H1 (cell line): ENCODE measurements around the gene ZFP91. TPM values are rescaled to one million over a fixed set of nuclear protein-coding genes. Genes with fewer than 3 reads are reported as not detected.

ENCODE experiments used
- CTCF ChIA-PET: fragments of 300-600 bp; sonication (Branson Sonifier 250); formaldehyde crosslinking; loops from one replicate; lab custom pipeline; 2021; ENCODE audit not compliant: partially characterized antibody; lab: Charles Lee
- POLR2A ChIA-PET: fragments of 300-600 bp; sonication (Branson Sonifier 250); formaldehyde crosslinking; loops from one replicate; lab custom pipeline; 2021; ENCODE audit warnings: inconsistent platforms; ENCODE audit not compliant: partially characterized antibody; lab: Charles Lee
- DNase-seq, 2 experiments: peaks; one replicate each; pipeline versions ENCODE4 v3.0.0 to v3.0.0-alpha.2; 2010 to 2022; ENCODE audit warnings: low spot score in 2 of 2, low read depth in 1 of 2, mixed read lengths in 1 of 2
- FAIRE-seq: peaks from 2 replicates; lab custom pipeline; 2011; peaks lifted over from hg19 to GRCh38; lab: Jason Lieb, UNC
- H2AFZ ChIP-seq: 2 replicates; pipeline ENCODE4 v1.8.1; 2012; ENCODE audit warnings: low read length, inconsistent platforms
- H2AK5ac ChIP-seq: 2 replicates; pipeline ENCODE4 v1.6.1; 2013; ENCODE audit warnings: low read depth, low read length
- H2BK120ac ChIP-seq: replicated peaks from 2 replicates; pipeline ENCODE3; 2013; ENCODE audit warnings: low read depth, low read length, inconsistent platforms
- H2BK12ac ChIP-seq: 2 replicates; pipeline ENCODE4 v1.6.1; 2013; ENCODE audit warnings: low read depth, low read length
- H2BK15ac ChIP-seq: 2 replicates; pipeline ENCODE4 v1.6.1; 2013; ENCODE audit warnings: low read length
- H2BK20ac ChIP-seq: 2 replicates; pipeline ENCODE4 v1.6.1; 2013; ENCODE audit warnings: low read length
- H2BK5ac ChIP-seq: 2 replicates; pipeline ENCODE4 v1.6.1; 2013; ENCODE audit warnings: low read depth, low read length
- H3K14ac ChIP-seq: 2 replicates; pipeline ENCODE4 v1.6.1; 2013; ENCODE audit warnings: inconsistent platforms; ENCODE audit not compliant: insufficient read length
- H3K18ac ChIP-seq: 2 replicates; pipeline ENCODE4 v1.6.1; 2013; ENCODE audit warnings: low read length; ENCODE audit errors: extremely low read depth
- H3K23ac ChIP-seq: 2 replicates; pipeline ENCODE4 v1.6.1; 2013; ENCODE audit warnings: inconsistent platforms; ENCODE audit not compliant: insufficient read length
- H3K23me2 ChIP-seq: 2 replicates; pipeline ENCODE4 v1.6.1; 2013; ENCODE audit warnings: low read depth, low read length
- H3K27ac ChIP-seq: 2 replicates; pipeline ENCODE4 v1.6.1; 2011; ENCODE audit warnings: low read depth, low read length, inconsistent platforms
- H3K27me3 ChIP-seq, 4 experiments: replicated peaks in 1 of 4; 1 replicate in 1 of 4; 2 replicates in 3 of 4; pipeline versions ENCODE4 v1.6.1 to v1.8.1; 2011 to 2013; ENCODE audit warnings: low read length in 3 of 4, mild to moderate bottlenecking in 3 of 4, inconsistent platforms in 2 of 4, mixed read lengths in 2 of 4, moderate library complexity in 1 of 4; ENCODE audit not compliant: control insufficient read depth in 3 of 4, insufficient read depth in 3 of 4; ENCODE audit errors: extremely low read depth in 1 of 4
- H3K36me3 ChIP-seq, 4 experiments: 2 replicates each; pipeline versions ENCODE4 v1.6.1 to v1.8.1; 2011 to 2013; ENCODE audit warnings: mild to moderate bottlenecking in 4 of 4, low read length in 3 of 4, moderate library complexity in 2 of 4, control low read depth in 1 of 4, inconsistent platforms in 1 of 4; ENCODE audit not compliant: insufficient read depth in 4 of 4, control insufficient read depth in 2 of 4
- H3K4ac ChIP-seq: replicated peaks from 2 replicates; pipeline ENCODE3; 2013; ENCODE audit warnings: low read length, low read depth, mixed read lengths, inconsistent platforms; ENCODE audit not compliant: insufficient read length
- H3K4me1 ChIP-seq, 4 experiments: replicated peaks in 1 of 4; 1 replicate in 1 of 4; 2 replicates in 3 of 4; pipeline versions ENCODE4 v1.6.1 to v1.8.1; 2011 to 2013; ENCODE audit warnings: low read length in 3 of 4, inconsistent platforms in 2 of 4, mixed read lengths in 1 of 4; ENCODE audit not compliant: insufficient read depth in 4 of 4, control insufficient read depth in 3 of 4
- H3K4me2 ChIP-seq, 2 experiments: 2 replicates each; pipeline versions ENCODE4 v1.6.1 to v1.8.1; 2011 to 2013; ENCODE audit warnings: low read depth in 2 of 2, low read length in 2 of 2, control low read depth in 1 of 2, inconsistent platforms in 1 of 2, mild to moderate bottlenecking in 1 of 2; ENCODE audit not compliant: insufficient read depth in 1 of 2
- H3K4me3 ChIP-seq, 4 experiments: fragments of 200-600, 300-600 bp in 1 of 4; sonication (generic), shearing (Covaris generic), sonication (Bioruptor Twin) in 1 of 4; 2 replicates each; pipeline versions ENCODE4 v1.5.1 to v1.8.1; 2011 to 2016; ENCODE audit warnings: low read length in 4 of 4, low read depth in 3 of 4, control low read depth in 2 of 4, inconsistent platforms in 2 of 4, mild to moderate bottlenecking in 2 of 4, mixed read lengths in 1 of 4, moderate library complexity in 1 of 4; ENCODE audit not compliant: insufficient read depth in 2 of 4; ENCODE audit errors: extremely low read depth in 1 of 4
- H3K56ac ChIP-seq: replicated peaks from 2 replicates; pipeline ENCODE3; 2013; ENCODE audit warnings: low read depth, mild to moderate bottlenecking, mixed read lengths, low read length, inconsistent platforms; ENCODE audit not compliant: insufficient read length
- H3K79me1 ChIP-seq: 2 replicates; pipeline ENCODE4 v1.6.1; 2013; ENCODE audit warnings: low read depth, low read length, control low read depth
- H3K79me2 ChIP-seq, 2 experiments: 2 replicates each; pipeline versions ENCODE4 v1.6.1 to v1.8.1; 2012 to 2013; ENCODE audit warnings: low read length in 2 of 2, mild to moderate bottlenecking in 2 of 2, inconsistent platforms in 1 of 2; ENCODE audit not compliant: insufficient read depth in 2 of 2, control insufficient read depth in 1 of 2
- H3K9ac ChIP-seq, 4 experiments: replicated peaks in 1 of 4; 1 replicate in 1 of 4; 2 replicates in 3 of 4; pipeline versions ENCODE4 v1.6.1 to v1.8.1; 2011 to 2013; ENCODE audit warnings: low read depth in 3 of 4, low read length in 3 of 4, control low read depth in 2 of 4, mild to moderate bottlenecking in 2 of 4, moderate library complexity in 2 of 4, inconsistent platforms in 1 of 4; ENCODE audit errors: extremely low read depth in 1 of 4
- H3K9me3 ChIP-seq, 2 experiments: 2 replicates each; pipeline versions ENCODE4 v1.6.1 to v1.8.1; 2012 to 2013; ENCODE audit warnings: mild to moderate bottlenecking in 2 of 2, moderate library complexity in 2 of 2, control low read depth in 1 of 2, inconsistent platforms in 1 of 2, low read depth in 1 of 2, low read length in 1 of 2, mixed read lengths in 1 of 2; ENCODE audit not compliant: insufficient read depth in 2 of 2
- H4K20me1 ChIP-seq, 2 experiments: replicated peaks in 1 of 2; 2 replicates each; pipeline versions ENCODE3 to v1.8.1; 2011 to 2013; ENCODE audit warnings: inconsistent platforms in 2 of 2, low read length in 2 of 2, mild to moderate bottlenecking in 1 of 2; ENCODE audit not compliant: insufficient read depth in 2 of 2, control insufficient read depth in 1 of 2
- H4K5ac ChIP-seq: 2 replicates; pipeline ENCODE4 v1.6.1; 2013; ENCODE audit warnings: low read length, low read depth, mixed read lengths, inconsistent platforms; ENCODE audit not compliant: insufficient read length
- H4K8ac ChIP-seq: 2 replicates; pipeline ENCODE4 v1.8.0; 2013; ENCODE audit warnings: mild to moderate bottlenecking, moderate library complexity, low read length, inconsistent platforms; ENCODE audit not compliant: insufficient read depth; ENCODE audit errors: extremely low read depth
- H4K91ac ChIP-seq: replicated peaks from 2 replicates; pipeline ENCODE3; 2013; ENCODE audit warnings: low read length, mixed read lengths, inconsistent platforms; ENCODE audit not compliant: insufficient read length
- ASH2L ChIP-seq: fragments of 200-600, 300-600 bp; sonication (generic); IDR thresholded peaks from one replicate; pipeline ENCODE4 v1.7.1; 2017; ENCODE audit warnings: low read length
- BCL11A ChIP-seq, 2 experiments: IDR thresholded peaks; one replicate each; pipeline ENCODE4 v1.6.1; 2011; ENCODE audit warnings: low read depth in 2 of 2, low read length in 2 of 2, mild to moderate bottlenecking in 2 of 2
- CBX5 ChIP-seq: fragments of 300-800, 300-1000 bp; sonication (generic); IDR thresholded peaks from 2 replicates; pipeline ENCODE4 v1.7.1; 2016; ENCODE audit warnings: antibody characterized with exemption, low read length, low read depth
- E2F6 ChIP-seq: IDR thresholded peaks from 2 replicates; pipeline ENCODE4 v1.6.1; 2012; ENCODE audit warnings: inconsistent platforms
- HDAC2 ChIP-seq, 2 experiments: fragments of 300-600 bp in 1 of 2; sonication (generic) in 1 of 2; IDR thresholded peaks; 2 replicates each; pipeline ENCODE4 v1.6.1; 2011 to 2012; ENCODE audit warnings: low read depth in 2 of 2, low read length in 2 of 2, mild to moderate bottlenecking in 2 of 2, moderate library complexity in 2 of 2, borderline replicate concordance in 1 of 2, inconsistent platforms in 1 of 2
- MAFK ChIP-seq: IDR thresholded peaks from 2 replicates; pipeline ENCODE4 v1.6.1; 2012; ENCODE audit warnings: low read depth, mild to moderate bottlenecking, improper control_type of control experiment, low read length
- MAX ChIP-seq: IDR thresholded peaks from 2 replicates; pipeline ENCODE4 v1.6.1; 2012; ENCODE audit warnings: inconsistent platforms
- SIX5 ChIP-seq: IDR thresholded peaks from 2 replicates; pipeline ENCODE4 v1.6.1; 2011; ENCODE audit warnings: mild to moderate bottlenecking, low read depth, low read length
- TAF7 ChIP-seq: optimal IDR thresholded peaks from 2 replicates; pipeline ENCODE3; 2011; ENCODE audit warnings: low read depth, mild to moderate bottlenecking, inconsistent platforms, low read length, moderate library complexity, borderline replicate concordance
- TEAD4 ChIP-seq: IDR thresholded peaks from 2 replicates; pipeline ENCODE4 v1.6.1; 2012; ENCODE audit warnings: low read depth, low read length, inconsistent platforms, mixed read lengths
- WGBS, 2 experiments: shearing (Covaris generic) in 1 of 2; methylation state at CpG; one replicate each; pipeline versions ENCODE4 v1.1.6 to v1.1.7; 2013 to 2015; ENCODE audit warnings: low lambda C conversion rate in 2 of 2, mixed read lengths in 2 of 2, inconsistent platforms in 1 of 2, low coverage in 1 of 2, missing lambda C conversion rate in 1 of 2; ENCODE audit not compliant: insufficient replicate concordance in 2 of 2, insufficient coverage in 1 of 2, insufficient read length in 1 of 2; ENCODE audit errors: extremely low coverage in 1 of 2, missing lambda C conversion rate in 1 of 2; 5-methylcytosine and 5-hydroxymethylcytosine counted together
- polyA plus RNA-seq, 7 experiments: library from polyadenylated mRNA; depleted of rRNA in 3 of 7; stranded (reverse) in 5 of 7; unstranded in 2 of 7; fragments of >200 nt in 5 of 7; fragments of 200-250 nt in 2 of 7; gene quantifications; 1 replicate in 5 of 7; 2 replicates in 1 of 7; 4 replicates in 1 of 7; pipeline versions ENCODE4 v1.2.1 to v1.2.3, GENCODE V29; 2011 to 2013; ENCODE audit warnings: missing spikeins in 2 of 7, mixed read lengths in 2 of 7
- total RNA-seq: library from RNA; stranded (reverse); fragmentation: NEBNext Ultra II Directional; extraction: Animal tissue kit (Norgen Biotek cat#: 25700); gene quantifications from 2 replicates; pipeline ENCODE4 v1.2.1, GENCODE V29; 2021

The ZFP91 gene
- total and polyA plus RNA-seq, 2 of the 8 experiments (the other 6 are each of a cell fraction or from before 2014, with no cell fraction given): 10.7 to 29.0 TPM

- Histone ChIP-seq H4K5ac (no peak overlapping the region), H3K14ac (no peak overlapping the region), H3K4me2 (no peak overlapping the region), H3K23ac (no peak overlapping the region), H2BK5ac (no peak overlapping the region), H4K8ac (no peak overlapping the region), H3K56ac (no peak overlapping the region), H3K79me2 (no peaks in the 10 kb centered on the region), H3K36me3 (no peaks in the 10 kb centered on the region), H4K20me1 (no peaks in the 10 kb centered on the region), H3K9ac (no peak overlapping the region), H2AFZ (no peak overlapping the region), H4K91ac (no peak overlapping the region), H3K27ac (no peak overlapping the region), H3K79me1 (no peaks in the 10 kb centered on the region), H3K9me3 (no peaks in the 10 kb centered on the region), H2BK120ac (no peak overlapping the region), H2BK12ac (no peak overlapping the region), H3K18ac (no peak overlapping the region), H3K4me1 (no peaks in the 10 kb centered on the region), H2BK20ac (no peak overlapping the region), H3K4ac (no peak overlapping the region), H3K27me3 (no peaks in the 10 kb centered on the region), H3K4me3 (no peak overlapping the region), H2AK5ac (no peak overlapping the region), H3K23me2 (no peaks in the 10 kb centered on the region), H2BK15ac (no peak overlapping the region)
- no peak for DNase-seq
- ChIA-PET POLR2A (no interaction called here), CTCF (interaction anchor here (0.7 to 2.6 kb wide), 5 partner anchors 11 to 28 kb away, joined by 3 to 11 read pairs (median 3); no protein-coding TSS in a partner anchor)
- WGBS, 2 experiments: 77% methylated on average over 5 of the region's 5 CpGs; no CpG with 5 or more reads in 1 of the 2 experiments
- no peak for FAIRE-seq
- TF ChIP-seq E2F6 (no peak), TAF7 (no peak), MAFK (no peak), SIX5 (no peak), ASH2L (no peak), CBX5 (no peak), MAX (no peak), TEAD4 (no peak), HDAC2 (IDR thresholded peaks at IDR 0.05; ENCODE audit: borderline replicate concordance in 1 of 2, low read depth in 2 of 2, low read length in 2 of 2) (no peak), BCL11A (IDR thresholded peaks at IDR 0.05; ENCODE audit: low read depth in 2 of 2, low read length in 2 of 2) (no peak)
Measured at GRCh38 chr11:58659910-58660570, 81.2 kb downstream of the ZFP91 start.
